Muscle of arm (tissue), 12 donors: ENCODE data around the gene NCAM1. TPM values are rescaled to one million over a fixed set of nuclear protein-coding genes. Genes with fewer than 3 reads are reported as not detected.
"Not testable (repeated sequence)": the region's sequence is repeated elsewhere in the genome, so short reads cannot be mapped to it uniquely, and the experiment has no call there.

ENCODE experiments used
- DNase-seq: peaks from one replicate; pipeline ENCODE4 v3.0.0-alpha.2; 2013
- polyA plus RNA-seq, 12 donors: library from polyadenylated mRNA; unstranded; fragments of 120-200 nt; gene quantifications; one replicate each; pipeline ENCODE4 v1.2.1, GENCODE V29; 2013; ENCODE audit not compliant: insufficient read length in 12 of 12

NCAM1 gene
- polyA plus RNA-seq, 12 donors: 105 to 161 (median 136) TPM

DNA sequence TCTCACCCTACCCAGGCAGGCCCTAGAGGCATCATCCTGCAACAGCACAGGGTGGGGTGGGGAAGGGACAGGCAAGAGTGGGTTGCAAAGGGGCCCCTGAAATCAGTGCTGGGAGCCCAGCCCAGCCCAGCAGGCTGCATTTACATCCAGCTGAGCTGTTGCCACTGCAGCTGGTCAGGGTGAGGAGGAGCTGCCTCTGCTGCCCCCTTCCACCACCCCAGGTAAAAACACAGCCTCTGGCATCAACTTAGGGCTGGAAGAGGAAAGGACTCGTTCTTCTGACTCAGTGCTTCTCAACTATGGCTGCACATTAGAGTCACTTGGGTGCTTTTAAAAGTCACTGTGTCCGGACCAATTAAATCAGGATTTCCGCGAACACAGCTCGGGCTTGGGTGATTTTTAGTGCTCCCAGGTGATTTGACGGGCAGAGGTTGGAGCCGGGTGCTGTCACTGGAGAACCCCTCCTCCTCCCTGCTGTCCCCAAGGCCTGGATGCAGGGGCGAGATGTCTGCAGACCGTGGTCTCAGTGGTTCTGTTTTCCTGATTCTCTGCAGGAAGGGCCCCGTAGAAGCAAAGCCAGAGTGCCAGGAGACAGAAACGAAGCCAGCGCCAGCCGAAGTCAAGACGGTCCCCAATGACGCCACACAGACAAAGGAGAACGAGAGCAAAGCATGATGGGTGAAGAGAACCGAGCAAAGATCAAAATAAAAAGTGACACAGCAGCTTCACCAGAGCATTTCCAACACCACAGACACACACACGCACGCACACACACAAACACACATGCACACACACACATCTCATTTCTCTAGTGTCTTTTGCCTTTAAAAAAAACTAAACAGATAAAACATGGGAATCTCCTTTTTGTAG lies 313.7 kb downstream of the NCAM1 start:
- no peak for DNase-seq

DNA sequence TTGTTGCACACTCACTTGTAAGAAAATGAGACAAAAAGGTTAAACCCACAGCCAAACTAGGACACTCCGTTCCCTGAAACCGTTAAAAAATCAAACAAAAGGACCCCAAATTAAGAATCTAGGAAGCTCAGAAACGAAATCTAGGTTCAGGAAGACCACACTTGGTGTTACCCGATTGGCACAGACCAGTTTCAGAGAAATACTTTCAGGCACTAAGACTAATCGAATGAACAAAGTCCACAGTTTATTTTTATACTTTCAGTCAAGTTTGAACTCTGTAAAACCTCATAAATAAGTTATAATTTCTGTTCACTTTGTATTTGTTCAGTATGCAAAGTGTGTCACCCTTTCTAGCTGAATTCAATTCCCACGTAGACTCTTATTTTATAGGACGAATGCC lies 314.4 kb downstream of the NCAM1 start:
- DNase-seq: no peak

GRCh38 chr11:113276466-113276865 lies 315.2 kb downstream of the NCAM1 start:
- no peak for DNase-seq

DNA sequence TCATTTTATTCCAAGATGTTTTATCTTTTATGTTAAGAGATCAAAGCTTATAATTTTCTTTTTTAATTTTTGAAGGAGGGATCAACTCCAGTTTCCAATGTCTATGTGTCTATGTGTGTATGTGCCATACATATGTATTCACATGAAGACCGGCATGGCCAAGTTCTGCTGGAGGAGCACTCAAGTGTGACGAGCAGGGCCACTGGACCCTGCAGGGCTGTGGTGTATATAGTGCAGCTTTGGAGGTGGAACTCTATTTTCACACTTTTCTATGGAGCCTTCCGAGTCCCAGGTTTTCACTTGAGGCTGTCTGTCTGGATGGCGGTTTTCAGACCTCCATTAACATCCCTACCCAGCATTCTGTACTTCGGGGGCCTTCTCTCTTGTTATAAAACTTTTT lies 316.7 kb downstream of the NCAM1 start:
- no peak for DNase-seq

- DNase-seq: no peak
Observed at GRCh38 chr11:113278481-113278880, 317.3 kb downstream of the NCAM1 start.

DNA sequence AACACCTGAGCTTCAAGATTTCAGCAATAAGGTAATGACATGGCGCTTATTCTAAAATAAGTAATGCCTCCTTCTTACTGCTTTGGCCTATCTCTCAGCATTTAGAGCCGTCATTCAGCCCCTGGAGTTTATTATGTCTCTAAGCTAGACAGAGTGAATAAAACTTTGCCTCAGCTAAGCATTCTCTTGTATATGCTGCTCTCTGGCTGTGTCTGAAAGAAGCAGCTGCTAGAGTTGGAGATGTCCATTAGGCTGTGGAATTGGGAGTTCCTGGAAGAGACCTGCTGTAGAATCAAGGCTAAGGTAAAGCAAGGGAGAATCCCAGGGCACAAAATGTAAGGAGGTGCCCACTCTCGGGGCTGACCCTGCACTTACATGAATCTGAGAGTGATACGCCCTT lies 317.7 kb downstream of the NCAM1 start:
- DNase-seq: no peak

GRCh38 chr11:113279591-113279990 lies 318.4 kb downstream of the NCAM1 start:
- DNase-seq: no peak

DNA sequence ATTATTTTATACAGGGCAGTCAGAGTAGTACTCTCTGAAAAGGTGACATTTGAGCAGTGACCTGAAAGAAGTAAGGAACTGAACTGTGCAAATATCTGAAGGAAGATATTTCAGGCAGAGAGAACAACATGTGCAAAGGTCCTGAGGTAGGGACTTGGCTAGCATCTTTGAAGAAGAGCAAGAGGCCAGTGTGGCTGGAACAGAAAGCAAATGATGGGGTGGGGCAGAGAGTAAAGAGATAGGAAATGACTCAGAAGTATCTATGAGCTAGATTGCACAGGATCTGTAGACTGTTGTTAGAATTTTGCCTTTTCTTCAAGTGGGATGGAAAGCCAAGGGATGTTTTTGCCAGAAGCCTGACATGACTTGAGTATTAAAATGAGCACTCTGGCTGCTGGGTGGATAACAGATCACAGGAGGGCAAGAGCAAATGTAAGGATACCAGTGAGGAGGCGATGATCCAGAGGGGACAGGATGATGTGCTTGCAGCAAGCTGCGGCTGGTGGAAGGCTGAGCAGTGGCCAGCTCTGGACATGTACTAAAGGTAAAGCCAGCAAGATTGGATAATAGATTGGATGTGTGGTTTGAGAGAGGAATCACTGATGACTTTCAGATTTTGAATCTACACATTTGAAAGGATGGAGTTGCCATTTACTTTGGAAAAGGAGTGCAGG lies 320.0 kb downstream of the NCAM1 start:
- no peak for DNase-seq

GRCh38 chr11:113282898-113283437 lies 321.7 kb downstream of the NCAM1 start:
- DNase-seq: no peak

DNA sequence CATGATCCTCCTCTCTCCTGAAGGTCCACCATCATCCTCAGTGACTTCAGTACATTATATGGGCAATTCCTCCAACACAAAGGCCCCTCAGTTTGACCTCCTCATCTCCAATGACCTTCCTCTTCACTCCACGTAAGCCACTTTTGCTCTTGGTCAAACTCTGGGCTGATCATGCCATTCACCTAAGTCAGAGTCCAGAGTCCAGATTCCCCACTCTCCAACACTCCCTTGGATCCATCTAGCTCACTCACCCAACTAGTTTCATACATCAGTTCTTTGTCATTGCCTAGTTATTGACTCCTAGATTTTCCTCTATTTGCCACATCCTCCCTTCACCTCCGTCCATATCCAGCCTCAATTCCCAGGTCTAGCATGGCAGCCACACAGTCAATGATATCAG lies 322.7 kb downstream of the NCAM1 start:
- no peak for DNase-seq

GRCh38 chr11:113286009-113286408 lies 324.8 kb downstream of the NCAM1 start:
- no peak for DNase-seq

DNA sequence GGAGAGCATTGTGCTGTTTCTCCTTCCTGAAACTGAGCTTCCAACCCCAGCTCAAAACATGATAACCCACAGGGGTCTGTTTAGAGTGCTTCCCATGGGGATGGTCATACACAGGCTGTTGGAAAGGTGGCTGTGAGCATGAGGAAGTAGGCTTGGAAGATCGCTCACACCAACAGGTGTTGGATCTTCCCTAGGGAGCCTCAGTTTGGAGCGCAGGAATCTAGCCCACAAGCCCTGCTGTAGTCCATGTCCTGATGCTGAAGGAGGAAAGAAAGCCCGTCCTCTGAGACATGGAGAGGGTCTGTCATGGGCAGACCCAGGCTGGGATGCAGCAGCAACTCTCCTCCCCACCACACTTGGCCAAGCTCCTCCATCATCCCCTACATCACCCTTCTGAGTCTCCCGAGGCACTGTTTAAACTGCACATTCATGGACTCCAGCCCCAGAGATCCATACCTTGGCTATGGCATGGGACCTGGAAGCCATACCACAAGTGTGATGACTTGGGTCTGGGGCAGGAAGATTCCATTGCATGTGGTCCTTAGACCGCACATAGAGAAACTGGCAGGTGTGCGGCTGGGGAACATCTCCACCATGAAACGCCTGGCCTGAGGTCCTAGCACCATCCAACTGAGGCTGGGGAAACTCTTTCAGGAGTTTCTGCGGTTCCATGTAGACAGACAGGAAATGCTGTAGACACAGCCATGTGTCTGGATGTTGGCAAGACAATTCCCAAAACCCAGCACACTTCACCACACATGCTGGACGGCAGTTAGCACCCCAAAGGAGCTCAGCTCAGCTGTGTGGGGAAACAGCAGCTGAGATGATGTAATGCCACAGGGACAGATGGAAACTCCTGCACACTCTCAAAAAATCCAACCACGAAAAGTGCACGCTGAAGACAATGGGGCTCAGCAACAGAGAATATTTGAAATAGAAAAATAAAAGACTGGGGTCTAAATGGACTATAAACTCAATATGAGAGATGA lies 325.6 kb downstream of the NCAM1 start:
- peak; percentile 55 for DNase-seq

- no peak for DNase-seq
Observed at GRCh38 chr11:113287801-113288200, 326.6 kb downstream of the NCAM1 start.

DNA sequence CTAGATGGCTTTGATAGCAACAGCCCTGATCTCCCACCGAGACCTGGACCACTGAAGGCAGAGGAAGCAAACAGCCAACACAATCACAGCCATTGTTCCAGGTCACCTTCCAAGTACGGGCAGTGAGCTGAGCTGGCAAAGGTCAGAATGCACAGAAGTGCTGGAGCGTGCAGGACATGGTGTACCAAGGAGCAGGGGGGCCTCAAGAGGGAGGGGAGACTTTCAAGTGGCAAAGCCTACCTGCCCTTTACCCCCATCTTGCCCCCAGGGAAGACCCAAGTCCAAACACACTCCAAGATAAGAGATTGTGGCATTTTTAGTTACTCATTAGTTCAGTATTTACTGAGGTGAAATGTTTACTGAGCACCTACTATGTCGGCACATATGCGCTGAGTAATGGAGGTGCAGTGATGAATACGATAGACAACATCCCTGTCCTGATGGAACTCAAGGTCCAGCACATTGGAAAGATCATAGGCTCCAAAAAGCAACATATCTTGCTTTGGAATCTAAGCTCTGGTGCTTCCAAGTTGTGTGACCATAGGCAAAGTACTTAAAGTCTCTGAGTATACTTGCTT lies 327.2 kb downstream of the NCAM1 start:
- no peak for DNase-seq

- peak; percentile 57 for DNase-seq
Observed at GRCh38 chr11:113289431-113290187, 328.4 kb downstream of the NCAM1 start.

DNA sequence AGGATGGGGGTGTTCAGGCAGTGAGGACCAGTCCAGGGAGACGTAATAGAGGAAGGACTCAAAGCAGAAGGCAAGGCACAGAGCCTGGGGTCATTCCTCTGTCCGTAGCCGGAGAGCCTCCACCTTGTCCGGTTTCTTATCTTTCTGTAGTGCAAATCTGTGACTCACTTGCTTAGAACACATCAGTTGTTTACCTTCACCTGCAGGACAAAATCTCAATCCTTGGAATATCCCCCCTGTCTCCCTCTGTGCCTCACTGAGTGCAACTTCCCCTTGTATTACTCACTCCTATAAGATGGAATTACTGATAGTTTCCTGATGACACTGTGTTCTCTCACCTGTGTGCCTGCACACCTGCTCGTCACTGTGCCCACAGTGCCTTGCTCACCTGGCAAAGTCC lies 332.7 kb downstream of the NCAM1 start:
- DNase-seq: no peak

- DNase-seq: no peak
Observed at GRCh38 chr11:113295993-113296392, 334.8 kb downstream of the NCAM1 start.

GRCh38 chr11:113296447-113297205 lies 335.4 kb downstream of the NCAM1 start:
- no peak for DNase-seq

DNA sequence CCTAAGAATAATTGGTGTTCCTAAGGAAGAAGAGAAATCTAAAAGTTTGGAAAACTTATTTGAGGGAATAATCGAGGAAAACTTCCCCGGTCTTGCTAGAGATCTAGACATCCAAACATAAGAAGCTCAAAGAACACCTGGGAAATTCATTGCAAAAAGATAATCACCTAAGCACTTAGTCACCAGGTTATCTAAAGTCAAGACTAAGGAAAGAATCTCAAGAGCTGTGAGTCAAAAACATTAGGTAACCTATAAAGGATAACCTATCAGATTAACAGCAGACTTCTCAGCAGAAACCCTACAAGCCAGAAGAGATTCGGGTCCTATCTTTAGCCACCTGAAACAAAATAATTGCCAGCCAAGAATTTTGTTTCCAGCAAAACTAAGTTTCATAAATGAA lies 337.3 kb downstream of the NCAM1 start:
- not testable (repeated sequence) for DNase-seq

- no peak for DNase-seq
Observed at GRCh38 chr11:113304916-113305315, 343.7 kb downstream of the NCAM1 start.
